NCI-H146 treated with DMSO at 0.1 percent for 48 hours (cell line): Measurements from ENCODE around the gene IGIP.
"Not testable (repeated sequence)": the region's sequence is repeated elsewhere in the genome, so short reads cannot be mapped to it uniquely, and the experiment has no call there.

Experiments
- DNase-seq: peaks from one replicate; lab custom pipeline; 2025; ENCODE audit not compliant: unreplicated experiment; lab: John Stamatoyannopoulos, UW

IGIP gene

GRCh38 chr5:140140435-140140834, 14.7 kb downstream of the IGIP start:
- no peak for DNase-seq

- no peak for DNase-seq
These were observed 15.5 kb downstream of the IGIP start for GRCh38 chr5:140141241-140141640.

- no peak for DNase-seq
These were observed 16.5 kb downstream of the IGIP start for GRCh38 chr5:140142246-140142645.

GRCh38 chr5:140142856-140143255, 17.1 kb downstream of the IGIP start:
- no peak for DNase-seq

GRCh38 chr5:140143521-140144258, 18.0 kb downstream of the IGIP start:
- no peak for DNase-seq

GRCh38 chr5:140145256-140145655, 19.5 kb downstream of the IGIP start:
- no peak for DNase-seq

GRCh38 chr5:140145818-140146522, 20.2 kb downstream of the IGIP start:
- DNase-seq = peak; percentile 5

- DNase-seq = no peak
These were observed 20.7 kb downstream of the IGIP start for GRCh38 chr5:140146523-140146842.

GRCh38 chr5:140147460-140147859, 21.7 kb downstream of the IGIP start:
- no peak for DNase-seq

- DNase-seq = no peak
These were observed 22.8 kb downstream of the IGIP start for GRCh38 chr5:140148508-140148907.

GRCh38 chr5:140150201-140150600, 24.5 kb downstream of the IGIP start:
- no peak for DNase-seq

GRCh38 chr5:140151144-140152021, 25.6 kb downstream of the IGIP start:
- DNase-seq = no peak

- DNase-seq = no peak
These were observed 26.6 kb downstream of the IGIP start for GRCh38 chr5:140152022-140152999.

GRCh38 chr5:140153255-140153654, 27.5 kb downstream of the IGIP start:
- no peak for DNase-seq

- DNase-seq = no peak
These were observed 28.2 kb downstream of the IGIP start for GRCh38 chr5:140153905-140154304.

GRCh38 chr5:140154710-140155381, 29.1 kb downstream of the IGIP start:
- not testable (repeated sequence) for DNase-seq

- DNase-seq = peak; percentile 43
These were observed 31.5 kb downstream of the IGIP start for GRCh38 chr5:140157032-140157781.

GRCh38 chr5:140159014-140159927, 33.5 kb downstream of the IGIP start:
- no peak for DNase-seq
